Stimulated activated CD8-positive, alpha-beta memory T cell treated with anti-CD3 and anti-CD28 coated beads, Interleukin-7, amount 100 ng/mL, for 48 hours (primary cell): ENCODE data around the gene WTAP.
"Not testable (repeated sequence)": the region's sequence is repeated elsewhere in the genome, so short reads cannot be mapped to it uniquely, and the experiment has no call there.

ENCODE experiments used
- DNase-seq, 2 donors: peaks; one replicate each; pipeline ENCODE4 v3.0.0-alpha.2; 2020; ENCODE audit warnings: low read depth in 1 of 2; ENCODE audit errors: extremely low read depth in 1 of 2

The WTAP gene

GRCh38 chr6:159726255-159726917 lies 920 bp upstream of the WTAP start:
- no peak for DNase-seq

- DNase-seq: no peak
Observed at GRCh38 chr6:159727717-159728445, 575 bp downstream of the WTAP start.

GRCh38 chr6:159728531-159728964 lies 1.2 kb downstream of the WTAP start:
- DNase-seq: no peak

GRCh38 chr6:159729598-159730331 lies 2.5 kb downstream of the WTAP start:
- DNase-seq: no peak

GRCh38 chr6:159730332-159730676 lies 3.0 kb downstream of the WTAP start:
- DNase-seq: no peak

- DNase-seq: not testable (repeated sequence)
Observed at GRCh38 chr6:159732550-159732949, 5.2 kb downstream of the WTAP start.

GRCh38 chr6:159733395-159733794 lies 6.1 kb downstream of the WTAP start:
- DNase-seq: not testable (repeated sequence)

- DNase-seq: no peak
Observed at GRCh38 chr6:159736908-159737307, 9.6 kb downstream of the WTAP start.

GRCh38 chr6:159739341-159739740 lies 12.0 kb downstream of the WTAP start:
- DNase-seq: no peak

- no peak for DNase-seq
Observed at GRCh38 chr6:159742165-159742564, 14.9 kb downstream of the WTAP start.

- no peak for DNase-seq
Observed at GRCh38 chr6:159745081-159745480, 17.8 kb downstream of the WTAP start.

- no peak for DNase-seq
Observed at GRCh38 chr6:159746759-159747158, 19.5 kb downstream of the WTAP start.

- not testable (repeated sequence) for DNase-seq
Observed at GRCh38 chr6:159748127-159748526, 20.8 kb downstream of the WTAP start.

- DNase-seq: no peak
Observed at GRCh38 chr6:159751448-159751847, 24.1 kb downstream of the WTAP start.

GRCh38 chr6:159753081-159753872 lies 26.0 kb downstream of the WTAP start:
- no peak for DNase-seq

GRCh38 chr6:159754401-159754800 lies 27.1 kb downstream of the WTAP start:
- no peak for DNase-seq

- no peak for DNase-seq
Observed at GRCh38 chr6:159754959-159755914, 27.9 kb downstream of the WTAP start.

GRCh38 chr6:159756508-159756907 lies 29.2 kb downstream of the WTAP start:
- DNase-seq: no peak

- no peak for DNase-seq
Observed at GRCh38 chr6:159758031-159759001, 31.0 kb downstream of the WTAP start.
